GM21723 (cell line): ENCODE data around the gene GRIP2.

Experiments
- ATAC-seq: cut with Tn5 transposase; IDR thresholded peaks from one replicate; pipeline ENCODE4 v1.9.1; 2021; ENCODE audit warnings: mild to moderate bottlenecking, moderate library complexity; ENCODE audit not compliant: unreplicated experiment

GRIP2 gene

GRCh38 chr3:14539742-14540491 lies at the start of gene GRIP2:
TSS of gene GRIP2 (minus strand) at chr3:14540342. CDS start at chr3:14540308, 34 bp downstream.
- ATAC-seq = no peak

GRCh38 chr3:14588425-14589112 lies 48.4 kb upstream of the GRIP2 start:
- no peak for ATAC-seq

- ATAC-seq = no peak
Observed at GRCh38 chr3:14587740-14588360, 47.7 kb upstream of the GRIP2 start.

GRCh38 chr3:14586611-14587010 lies 46.5 kb upstream of the GRIP2 start:
- ATAC-seq = no peak

GRCh38 chr3:14583548-14584091 lies 43.5 kb upstream of the GRIP2 start:
- ATAC-seq = no peak

GRCh38 chr3:14582045-14582410 lies 41.9 kb upstream of the GRIP2 start:
- no peak for ATAC-seq

GRCh38 chr3:14581334-14582044 lies 41.3 kb upstream of the GRIP2 start:
- ATAC-seq = no peak

- ATAC-seq = no peak
Observed at GRCh38 chr3:14577897-14578296, 37.8 kb upstream of the GRIP2 start.

GRCh38 chr3:14576163-14576562 lies 36.0 kb upstream of the GRIP2 start:
- ATAC-seq = no peak

GRCh38 chr3:14574183-14574582 lies 34.0 kb upstream of the GRIP2 start:
- no peak for ATAC-seq

- no peak for ATAC-seq
Observed at GRCh38 chr3:14573706-14574105, 33.6 kb upstream of the GRIP2 start.

- ATAC-seq = no peak
Observed at GRCh38 chr3:14570864-14571263, 30.7 kb upstream of the GRIP2 start.

- no peak for ATAC-seq
Observed at GRCh38 chr3:14570089-14570488, 29.9 kb upstream of the GRIP2 start.

GRCh38 chr3:14569474-14570000 lies 29.4 kb upstream of the GRIP2 start:
- no peak for ATAC-seq

- ATAC-seq = no peak
Observed at GRCh38 chr3:14568269-14568668, 28.1 kb upstream of the GRIP2 start.

- no peak for ATAC-seq
Observed at GRCh38 chr3:14566812-14567211, 26.7 kb upstream of the GRIP2 start.

GRCh38 chr3:14565868-14566588 lies 25.9 kb upstream of the GRIP2 start:
- ATAC-seq = no peak

- no peak for ATAC-seq
Observed at GRCh38 chr3:14564741-14565140, 24.6 kb upstream of the GRIP2 start.

- no peak for ATAC-seq
Observed at GRCh38 chr3:14563946-14564539, 23.9 kb upstream of the GRIP2 start.
